ENCODE results near the gene REC8.

- TF ChIP-seq CTCF (IDR thresholded peaks at IDR 0.05) = no peak
- peak in 2 of 3 donors; percentile 40 to 59 for TF ChIP-seq POLR2A (IDR thresholded peaks at IDR 0.05)
Observed at GRCh38 chr14:24130717-24131548, 40.9 kb upstream of the REC8 start.
